Kidney (tissue), 14 donors: ENCODE measurements around the gene HUS1. TPM values are rescaled to one million over a fixed set of nuclear protein-coding genes. Genes with fewer than 3 reads are reported as not detected.

ENCODE experiments used
- DNase-seq, 5 donors: peaks; one replicate each; pipeline ENCODE4 v3.0.0-alpha.2; 2013 to 2020
- FAIRE-seq: peaks from 2 replicates; lab custom pipeline; 2012; peaks lifted over from hg19 to GRCh38; lab: Jason Lieb, UNC
- H3K27ac ChIP-seq, 2 donors: one replicate each; pipeline ENCODE4 v1.7.0; 2013; ENCODE audit warnings: low read depth in 2 of 2, low read length in 2 of 2, inconsistent platforms in 1 of 2
- H3K27me3 ChIP-seq: one replicate; pipeline ENCODE4 v1.7.1; 2013; ENCODE audit warnings: low read length, inconsistent platforms; ENCODE audit not compliant: control insufficient read depth, insufficient read depth
- H3K36me3 ChIP-seq, 3 donors: one replicate each; pipeline versions ENCODE4 v1.7.0 to v1.7.1; 2013; ENCODE audit warnings: low read length in 3 of 3, control low read depth in 1 of 3, inconsistent platforms in 1 of 3; ENCODE audit not compliant: insufficient read depth in 3 of 3, control insufficient read depth in 2 of 3
- H3K4me1 ChIP-seq, 3 donors: one replicate each; pipeline versions ENCODE4 v1.7.0 to v1.7.1; 2013; ENCODE audit warnings: low read length in 3 of 3, inconsistent platforms in 1 of 3, low read depth in 1 of 3; ENCODE audit not compliant: control insufficient read depth in 2 of 3, insufficient read depth in 2 of 3
- H3K4me3 ChIP-seq, 3 donors: one replicate each; pipeline versions ENCODE4 v1.7.0 to v1.8.1; 2013; ENCODE audit warnings: low read length in 3 of 3, control low read depth in 1 of 3, inconsistent platforms in 1 of 3
- H3K9ac ChIP-seq, 3 donors: one replicate each; pipeline versions ENCODE4 v1.7.0 to v1.7.1; 2013; ENCODE audit warnings: low read length in 3 of 3, control low read depth in 1 of 3, inconsistent platforms in 1 of 3
- H3K9me3 ChIP-seq, 3 donors: one replicate each; pipeline versions ENCODE4 v1.7.0 to v1.7.1; 2013; ENCODE audit warnings: low read length in 3 of 3, control low read depth in 1 of 3, inconsistent platforms in 1 of 3; ENCODE audit not compliant: control insufficient read depth in 2 of 3, insufficient read depth in 1 of 3
- intact Hi-C: fragments of 100-400 bp; cut with DNase I; formaldehyde crosslinking; loops from one replicate; pipeline ENCODE4 v1.11.1; 2022
- polyA plus RNA-seq: library from polyadenylated mRNA; stranded (reverse); fragments of 350-450 nt; fragmentation: Illumina TruSeq; extraction: RNeasy Lipid Tissue Mini Kit (QIAGEN cat#74804); gene quantifications from one replicate; pipeline ENCODE4 v1.2.3, GENCODE V29; 2014; ENCODE audit warnings: low read depth, low replicate concordance; ENCODE audit not compliant: insufficient read depth
- total RNA-seq: library from RNA; stranded (reverse); fragmentation: NEBNext Ultra II Directional; extraction: Animal tissue kit (Norgen Biotek cat#: 25700); gene quantifications from one replicate; pipeline ENCODE4 v1.2.1, GENCODE V29; 2021
- TF ChIP-seq, protein P1 (sequence below): IDR thresholded peaks from 3 replicates; pipeline ENCODE4 v1.5.1; 2012; ENCODE audit warnings: mild to moderate bottlenecking, moderate library complexity, borderline replicate concordance; ENCODE audit not compliant: insufficient read depth; ENCODE audit errors: extremely low read depth
- donor health status: control.
- donor health status: control.
- donor health status: control.
- donor health status: control.
- donor health status: control.
- donor health status: DM: yes; HTN: yes; CAD: no.
- donor health status: Normal renal cell carcinoma (clear cell type).

HUS1 gene
- total and polyA plus RNA-seq, 2 donors from 2014 or later = 13.4 to 29.5 TPM

DNA sequence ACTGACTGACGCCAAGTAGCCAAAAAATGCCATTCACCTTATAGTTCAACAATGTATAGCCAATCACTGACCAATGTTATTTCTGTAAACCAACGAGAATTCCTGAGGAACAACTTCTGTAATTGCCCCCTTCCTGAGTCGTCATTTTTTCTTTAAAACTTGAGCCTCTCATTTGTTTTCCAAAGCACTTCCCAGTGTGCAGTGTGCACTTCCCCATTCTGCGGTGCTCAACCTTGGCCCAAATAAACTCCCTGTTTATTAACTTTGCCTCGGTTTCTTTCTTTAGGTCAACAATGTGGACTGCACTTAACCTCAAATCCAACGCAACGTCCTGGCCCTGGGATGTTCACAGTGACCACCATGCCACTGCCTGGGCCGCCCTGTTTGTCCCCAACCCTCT is 46.2 kb downstream of the HUS1 start:
- Histone ChIP-seq H3K4me1 (no peaks in the 10 kb centered on the region), H3K9me3 (no peaks in the 10 kb centered on the region), H3K4me3 (no peak overlapping the region), H3K36me3 (no peaks in the 10 kb centered on the region), H3K27ac (no peak overlapping the region), H3K9ac (no peak overlapping the region), H3K27me3 (no peaks in the 10 kb centered on the region)
- intact Hi-C loops = no loop called here
- no peak for DNase-seq
- TF ChIP-seq, protein P1, sequence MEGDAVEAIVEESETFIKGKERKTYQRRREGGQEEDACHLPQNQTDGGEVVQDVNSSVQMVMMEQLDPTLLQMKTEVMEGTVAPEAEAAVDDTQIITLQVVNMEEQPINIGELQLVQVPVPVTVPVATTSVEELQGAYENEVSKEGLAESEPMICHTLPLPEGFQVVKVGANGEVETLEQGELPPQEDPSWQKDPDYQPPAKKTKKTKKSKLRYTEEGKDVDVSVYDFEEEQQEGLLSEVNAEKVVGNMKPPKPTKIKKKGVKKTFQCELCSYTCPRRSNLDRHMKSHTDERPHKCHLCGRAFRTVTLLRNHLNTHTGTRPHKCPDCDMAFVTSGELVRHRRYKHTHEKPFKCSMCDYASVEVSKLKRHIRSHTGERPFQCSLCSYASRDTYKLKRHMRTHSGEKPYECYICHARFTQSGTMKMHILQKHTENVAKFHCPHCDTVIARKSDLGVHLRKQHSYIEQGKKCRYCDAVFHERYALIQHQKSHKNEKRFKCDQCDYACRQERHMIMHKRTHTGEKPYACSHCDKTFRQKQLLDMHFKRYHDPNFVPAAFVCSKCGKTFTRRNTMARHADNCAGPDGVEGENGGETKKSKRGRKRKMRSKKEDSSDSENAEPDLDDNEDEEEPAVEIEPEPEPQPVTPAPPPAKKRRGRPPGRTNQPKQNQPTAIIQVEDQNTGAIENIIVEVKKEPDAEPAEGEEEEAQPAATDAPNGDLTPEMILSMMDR = no peak
- no peak for FAIRE-seq

DNA sequence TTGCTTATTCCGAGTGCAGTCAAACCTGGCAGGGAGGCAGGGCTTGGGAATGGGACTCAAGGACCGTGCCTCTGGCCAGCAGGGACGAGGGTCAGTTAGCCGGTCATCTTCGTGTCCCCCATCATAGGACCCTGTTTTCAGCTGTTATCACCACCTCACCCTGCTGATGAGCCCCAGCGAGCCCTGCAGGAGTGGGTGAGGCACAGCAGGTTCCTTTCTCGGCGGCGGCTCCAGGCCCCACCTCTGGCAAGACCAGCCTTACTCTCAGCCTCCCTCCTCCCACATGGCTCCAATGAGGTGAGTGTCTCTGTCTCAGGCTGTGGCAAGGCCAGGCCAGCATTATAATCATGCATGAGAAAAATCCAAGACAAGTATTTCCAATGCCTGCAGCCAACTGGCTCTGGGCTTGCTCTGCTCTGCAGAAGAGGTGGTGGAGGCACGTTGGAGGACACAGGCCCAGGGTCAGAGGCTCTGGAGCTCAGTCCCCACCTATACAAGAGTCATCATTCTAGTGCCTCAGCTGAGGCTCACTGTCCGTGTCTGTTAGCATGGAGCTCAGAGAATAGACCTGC is 46.9 kb downstream of the HUS1 start:
- TF ChIP-seq, protein P1 = no peak
- Histone ChIP-seq H3K9ac (no peak overlapping the region), H3K4me1 (no peaks in the 10 kb centered on the region), H3K27me3 (no peaks in the 10 kb centered on the region), H3K9me3 (no peaks in the 10 kb centered on the region), H3K4me3 (no peak overlapping the region), H3K27ac (no peak overlapping the region), H3K36me3 (no peaks in the 10 kb centered on the region)
- FAIRE-seq (no peak), DNase-seq (no peak)
- intact Hi-C loops = no loop called here

DNA sequence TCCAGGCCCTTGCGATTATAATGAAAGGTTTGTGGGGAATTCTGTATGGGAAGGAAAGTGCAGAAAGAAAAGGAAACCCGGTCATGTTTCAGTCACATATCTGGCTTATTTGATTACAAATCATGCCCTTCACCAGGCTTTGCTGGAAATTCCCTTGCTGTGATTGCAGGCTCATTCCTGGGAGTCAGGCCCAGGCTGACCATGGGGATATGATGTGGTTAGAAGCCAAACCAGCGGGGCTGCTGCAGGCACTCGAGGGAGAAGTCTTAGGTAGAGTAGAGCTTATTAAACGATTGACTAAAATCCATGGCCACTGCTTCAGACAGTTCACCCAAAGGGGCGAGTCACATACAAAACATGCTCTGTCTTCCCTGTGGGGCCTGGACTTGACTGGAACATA is 47.4 kb downstream of the HUS1 start:
- no peaks in the 10 kb centered on the region for H3K27me3 ChIP-seq
- no peak overlapping the region for H3K27ac ChIP-seq
- intact Hi-C loops = no loop called here
- H3K4me1 ChIP-seq = no peaks in the 10 kb centered on the region
- DNase-seq (no peak), FAIRE-seq (no peak)
- H3K36me3 ChIP-seq = no peaks in the 10 kb centered on the region
- H3K9me3 ChIP-seq = no peaks in the 10 kb centered on the region
- TF ChIP-seq, protein P1 = no peak
- H3K4me3 ChIP-seq = no peak overlapping the region
- H3K9ac ChIP-seq = no peak overlapping the region
